ENCODE data around the gene ALK.

The ALK gene

GRCh38 chr2:29162204-29162928 is 759.0 kb downstream of the ALK start:
- H3K9me3 Mint-ChIP-seq = no peaks in the 10 kb centered on the region
- H3K27ac Mint-ChIP-seq = no peak overlapping the region
- H3K27me3 Mint-ChIP-seq = no peaks in the 10 kb centered on the region
- no peaks in the 10 kb centered on the region for H3K4me1 Mint-ChIP-seq (ENCODE audit: low read depth)
- H3K36me3 Mint-ChIP-seq (ENCODE audit: low read depth) = peaks cover 63% of the 10 kb centered on the region
- intact Hi-C loops (cut with micrococcal nuclease) = no loop called here
- H3K4me3 Mint-ChIP-seq = no peak overlapping the region

- Mint-ChIP-seq H3K27ac (no peak overlapping the region), H3K27me3 (no peaks in the 10 kb centered on the region), H3K4me3 (no peak overlapping the region), H3K4me1 (ENCODE audit: low read depth) (no peaks in the 10 kb centered on the region), H3K9me3 (no peaks in the 10 kb centered on the region), H3K36me3 (ENCODE audit: low read depth) (peaks cover 62% of the 10 kb centered on the region)
- intact Hi-C loops (cut with micrococcal nuclease) = no loop called here
Measured at GRCh38 chr2:29160184-29160583, 761.2 kb downstream of the ALK start.

- Mint-ChIP-seq H3K4me3 (no peak overlapping the region), H3K9me3 (no peaks in the 10 kb centered on the region), H3K27me3 (no peaks in the 10 kb centered on the region), H3K4me1 (ENCODE audit: low read depth) (no peaks in the 10 kb centered on the region), H3K36me3 (ENCODE audit: low read depth) (peaks cover 73% of the 10 kb centered on the region), H3K27ac (no peak overlapping the region)
- intact Hi-C loops (cut with micrococcal nuclease) = no loop called here
Measured at GRCh38 chr2:29159125-29159524, 762.3 kb downstream of the ALK start.

- no peaks in the 10 kb centered on the region for H3K9me3 Mint-ChIP-seq
- H3K36me3 Mint-ChIP-seq (ENCODE audit: low read depth) = peaks cover 85% of the 10 kb centered on the region
- intact Hi-C loops (cut with micrococcal nuclease) = no loop called here
- no peak overlapping the region for H3K4me3 Mint-ChIP-seq
- H3K27me3 Mint-ChIP-seq = no peaks in the 10 kb centered on the region
- H3K4me1 Mint-ChIP-seq (ENCODE audit: low read depth) = no peaks in the 10 kb centered on the region
- H3K27ac Mint-ChIP-seq = no peak overlapping the region
Measured at GRCh38 chr2:29157131-29157530, 764.3 kb downstream of the ALK start.

- H3K36me3 Mint-ChIP-seq (ENCODE audit: low read depth) = peaks cover 87% of the 10 kb centered on the region
- no peak overlapping the region for H3K4me3 Mint-ChIP-seq
- intact Hi-C loops (cut with micrococcal nuclease) = no loop called here
- no peak overlapping the region for H3K27ac Mint-ChIP-seq
- no peaks in the 10 kb centered on the region for H3K27me3 Mint-ChIP-seq
- H3K4me1 Mint-ChIP-seq (ENCODE audit: low read depth) = no peaks in the 10 kb centered on the region
- no peaks in the 10 kb centered on the region for H3K9me3 Mint-ChIP-seq
Measured at GRCh38 chr2:29155578-29155977, 765.8 kb downstream of the ALK start.

GRCh38 chr2:29154610-29155009 is 766.8 kb downstream of the ALK start:
- no peak overlapping the region for H3K4me3 Mint-ChIP-seq
- no peaks in the 10 kb centered on the region for H3K27me3 Mint-ChIP-seq
- H3K4me1 Mint-ChIP-seq (ENCODE audit: low read depth) = no peaks in the 10 kb centered on the region
- H3K36me3 Mint-ChIP-seq (ENCODE audit: low read depth) = peaks cover 79% of the 10 kb centered on the region
- H3K27ac Mint-ChIP-seq = no peak overlapping the region
- H3K9me3 Mint-ChIP-seq = no peaks in the 10 kb centered on the region
- intact Hi-C loops (cut with micrococcal nuclease) = no loop called here

GRCh38 chr2:29147963-29148362 is 773.4 kb downstream of the ALK start:
- Mint-ChIP-seq H3K4me3 (no peak overlapping the region), H3K9me3 (no peaks in the 10 kb centered on the region), H3K4me1 (ENCODE audit: low read depth) (no peaks in the 10 kb centered on the region), H3K36me3 (ENCODE audit: low read depth) (peaks cover 56% of the 10 kb centered on the region), H3K27me3 (no peaks in the 10 kb centered on the region), H3K27ac (no peak overlapping the region)
- intact Hi-C loops (cut with micrococcal nuclease) = no loop called here

GRCh38 chr2:29146197-29146596 is 775.2 kb downstream of the ALK start:
- no peaks in the 10 kb centered on the region for H3K27me3 Mint-ChIP-seq
- intact Hi-C loops (cut with micrococcal nuclease) = no loop called here
- H3K4me3 Mint-ChIP-seq = no peak overlapping the region
- no peak overlapping the region for H3K27ac Mint-ChIP-seq
- no peaks in the 10 kb centered on the region for H3K9me3 Mint-ChIP-seq
- H3K36me3 Mint-ChIP-seq (ENCODE audit: low read depth) = peaks cover 50% of the 10 kb centered on the region
- H3K4me1 Mint-ChIP-seq (ENCODE audit: low read depth) = no peaks in the 10 kb centered on the region

GRCh38 chr2:29143657-29144056 is 777.7 kb downstream of the ALK start:
- Mint-ChIP-seq H3K27me3 (no peaks in the 10 kb centered on the region), H3K9me3 (peaks cover 6% of the 10 kb centered on the region), H3K4me3 (no peak overlapping the region), H3K27ac (no peak overlapping the region), H3K36me3 (ENCODE audit: low read depth) (peaks cover 66% of the 10 kb centered on the region), H3K4me1 (ENCODE audit: low read depth) (peaks cover 9% of the 10 kb centered on the region)
- intact Hi-C loops (cut with micrococcal nuclease) = no loop called here
